ENCODE data around the gene CCRL2. TPM values are rescaled to one million over a fixed set of nuclear protein-coding genes. Genes with fewer than 3 reads are reported as not detected.
"Not testable (repeated sequence)": the region's sequence is repeated elsewhere in the genome, so short reads cannot be mapped to it uniquely, and the experiment has no call there.

Gene CCRL2
- total RNA-seq, 1 experiment from 2014 or later = not detected

DNA sequence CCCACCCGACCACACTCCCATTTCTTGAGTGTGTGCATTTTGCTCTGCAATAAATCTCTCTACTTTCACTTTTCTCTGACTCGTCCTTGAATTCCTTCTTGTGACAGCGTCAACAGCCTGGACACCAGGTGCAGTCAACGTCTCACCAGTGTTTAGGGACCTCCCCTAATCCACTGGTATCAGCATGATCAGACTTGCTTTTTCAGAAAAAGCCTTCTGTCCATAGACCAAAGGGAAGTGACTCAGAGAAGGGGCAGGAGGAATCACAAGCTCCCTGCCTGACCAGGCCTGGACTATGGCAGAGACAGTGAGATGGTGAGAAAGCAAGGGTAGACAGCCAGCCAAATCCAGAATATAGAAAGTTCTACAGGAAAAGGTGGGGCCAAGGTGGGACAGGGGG is 20.9 kb upstream of the CCRL2 start:
- no peak for DNase-seq
- Histone ChIP-seq H4K20me1 (ENCODE audit: insufficient read depth, low read depth, low read length) (no peaks in the 10 kb centered on the region), H3K9ac (ENCODE audit: low read length) (no peak overlapping the region), H3K27ac (ENCODE audit: low read length) (no peak overlapping the region), H3K9me3 (ENCODE audit: low read length) (no peaks in the 10 kb centered on the region), H3K4me2 (ENCODE audit: low read depth, low read length, poor library complexity, severe bottlenecking) (no peak overlapping the region), H3K9me2 (replicated peaks; ENCODE audit: insufficient read depth, low read length) (no peaks in the 10 kb centered on the region), H3K36me3 (ENCODE audit: insufficient read depth, low read length) (no peaks in the 10 kb centered on the region), H2AFZ (ENCODE audit: low read length) (no peak overlapping the region), H3K4me1 (ENCODE audit: low read length) (peaks cover 23% of the 10 kb centered on the region), H3K4me3 (ENCODE audit: low read length) (no peak overlapping the region), H3K79me2 (ENCODE audit: low read length) (no peaks in the 10 kb centered on the region), H3K27me3 (ENCODE audit: low read length) (no peaks in the 10 kb centered on the region)

DNA sequence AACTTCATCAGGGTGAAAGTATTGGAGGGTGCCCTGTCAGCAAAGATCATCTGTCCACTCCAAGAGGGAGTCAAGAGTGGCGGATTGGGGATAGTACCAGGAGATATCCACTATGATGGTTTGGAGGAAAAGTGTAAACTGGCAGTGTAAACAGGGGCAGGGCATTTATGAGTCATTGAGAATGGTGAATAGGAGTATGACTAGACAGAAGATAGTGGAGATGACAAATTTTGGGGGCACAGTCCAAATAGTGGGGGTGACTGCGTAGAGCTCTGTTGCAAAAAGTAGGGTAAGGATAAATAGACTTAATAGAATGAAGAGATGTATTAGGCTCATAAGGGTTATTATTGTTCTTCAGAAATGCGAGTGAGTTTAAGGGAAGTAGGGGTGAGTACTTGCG is 18.2 kb upstream of the CCRL2 start:
- H3K27me3 ChIP-seq (ENCODE audit: low read length); H3K4me2 ChIP-seq (ENCODE audit: low read depth, low read length, poor library complexity, severe bottlenecking); H3K4me3 ChIP-seq (ENCODE audit: low read length); H3K36me3 ChIP-seq (ENCODE audit: insufficient read depth, low read length); H3K9ac ChIP-seq (ENCODE audit: low read length); H3K9me3 ChIP-seq (ENCODE audit: low read length); H2AFZ ChIP-seq (ENCODE audit: low read length); H3K9me2 ChIP-seq (replicated peaks; ENCODE audit: insufficient read depth, low read length); H3K27ac ChIP-seq (ENCODE audit: low read length); H3K79me2 ChIP-seq (ENCODE audit: low read length); DNase-seq; H4K20me1 ChIP-seq (ENCODE audit: insufficient read depth, low read depth, low read length): not testable (repeated sequence)
- H3K4me1 ChIP-seq (ENCODE audit: low read length) = peaks cover 11% of the 10 kb centered on the region

- no peaks in the 10 kb centered on the region for H4K20me1 ChIP-seq (ENCODE audit: insufficient read depth, low read depth, low read length)
- H3K4me3 ChIP-seq (ENCODE audit: low read length) = no peak overlapping the region
- H3K27ac ChIP-seq (ENCODE audit: low read length) = no peak overlapping the region
- H3K9me3 ChIP-seq (ENCODE audit: low read length) = no peaks in the 10 kb centered on the region
- H3K36me3 ChIP-seq (ENCODE audit: insufficient read depth, low read length) = no peaks in the 10 kb centered on the region
- H3K79me2 ChIP-seq (ENCODE audit: low read length) = no peaks in the 10 kb centered on the region
- H2AFZ ChIP-seq (ENCODE audit: low read length) = no peak overlapping the region
- H3K4me2 ChIP-seq (ENCODE audit: low read depth, low read length, poor library complexity, severe bottlenecking) = no peak overlapping the region
- no peak overlapping the region for H3K9ac ChIP-seq (ENCODE audit: low read length)
- DNase-seq = no peak
- peaks cover 7% of the 10 kb centered on the region for H3K4me1 ChIP-seq (ENCODE audit: low read length)
- no peaks in the 10 kb centered on the region for H3K9me2 ChIP-seq (replicated peaks; ENCODE audit: insufficient read depth, low read length)
- no peaks in the 10 kb centered on the region for H3K27me3 ChIP-seq (ENCODE audit: low read length)
These were observed 17.8 kb upstream of the CCRL2 start for GRCh38 chr3:46389306-46389705.

DNA sequence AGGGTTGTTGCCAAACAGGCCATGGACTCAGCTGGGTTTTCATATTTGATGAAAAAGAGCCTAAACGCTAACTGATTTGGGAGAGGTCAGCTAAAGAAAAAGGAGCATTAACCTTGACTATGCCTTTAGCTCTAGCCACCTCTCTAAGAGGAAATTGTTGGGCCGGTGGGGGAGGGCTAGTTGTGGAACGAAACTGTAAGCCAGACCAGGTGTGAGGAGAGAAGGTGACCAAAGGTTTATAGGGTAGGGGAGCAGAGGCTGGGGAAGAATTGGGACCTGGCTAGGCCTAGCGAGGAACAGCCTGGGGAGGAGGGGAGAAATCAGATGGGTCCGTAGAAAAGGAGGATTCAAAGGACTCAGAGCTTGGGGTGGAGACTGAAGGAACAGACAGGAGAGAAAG is 15.5 kb upstream of the CCRL2 start:
- H3K27ac ChIP-seq (ENCODE audit: low read length); H3K4me2 ChIP-seq (ENCODE audit: low read depth, low read length, poor library complexity, severe bottlenecking); H4K20me1 ChIP-seq (ENCODE audit: insufficient read depth, low read depth, low read length); H3K4me1 ChIP-seq (ENCODE audit: low read length); H2AFZ ChIP-seq (ENCODE audit: low read length); H3K9me3 ChIP-seq (ENCODE audit: low read length); DNase-seq; H3K9ac ChIP-seq (ENCODE audit: low read length); H3K9me2 ChIP-seq (replicated peaks; ENCODE audit: insufficient read depth, low read length); H3K27me3 ChIP-seq (ENCODE audit: low read length); H3K4me3 ChIP-seq (ENCODE audit: low read length); H3K79me2 ChIP-seq (ENCODE audit: low read length); H3K36me3 ChIP-seq (ENCODE audit: insufficient read depth, low read length): not testable (repeated sequence)

- no peaks in the 10 kb centered on the region for H3K4me1 ChIP-seq (ENCODE audit: low read length)
- no peaks in the 10 kb centered on the region for H3K9me3 ChIP-seq (ENCODE audit: low read length)
- no peak overlapping the region for H3K27ac ChIP-seq (ENCODE audit: low read length)
- no peaks in the 10 kb centered on the region for H4K20me1 ChIP-seq (ENCODE audit: insufficient read depth, low read depth, low read length)
- no peak for DNase-seq
- H3K79me2 ChIP-seq (ENCODE audit: low read length) = no peaks in the 10 kb centered on the region
- no peak overlapping the region for H3K9ac ChIP-seq (ENCODE audit: low read length)
- H2AFZ ChIP-seq (ENCODE audit: low read length) = no peak overlapping the region
- H3K27me3 ChIP-seq (ENCODE audit: low read length) = no peaks in the 10 kb centered on the region
- H3K36me3 ChIP-seq (ENCODE audit: insufficient read depth, low read length) = no peaks in the 10 kb centered on the region
- H3K4me2 ChIP-seq (ENCODE audit: low read depth, low read length, poor library complexity, severe bottlenecking) = no peak overlapping the region
- no peak overlapping the region for H3K4me3 ChIP-seq (ENCODE audit: low read length)
- no peaks in the 10 kb centered on the region for H3K9me2 ChIP-seq (replicated peaks; ENCODE audit: insufficient read depth, low read length)
These were observed 14.0 kb upstream of the CCRL2 start for GRCh38 chr3:46393011-46393410.

GRCh38 chr3:46393554-46394434 is 13.3 kb upstream of the CCRL2 start:
- H3K4me3 ChIP-seq (ENCODE audit: low read length) = no peak overlapping the region
- H3K27ac ChIP-seq (ENCODE audit: low read length) = no peak overlapping the region
- H3K9me3 ChIP-seq (ENCODE audit: low read length) = no peaks in the 10 kb centered on the region
- no peaks in the 10 kb centered on the region for H3K27me3 ChIP-seq (ENCODE audit: low read length)
- H3K4me2 ChIP-seq (ENCODE audit: low read depth, low read length, poor library complexity, severe bottlenecking) = no peak overlapping the region
- H2AFZ ChIP-seq (ENCODE audit: low read length) = no peak overlapping the region
- no peak for DNase-seq
- no peak overlapping the region for H3K9ac ChIP-seq (ENCODE audit: low read length)
- H4K20me1 ChIP-seq (ENCODE audit: insufficient read depth, low read depth, low read length) = no peaks in the 10 kb centered on the region
- H3K4me1 ChIP-seq (ENCODE audit: low read length) = no peaks in the 10 kb centered on the region
- H3K36me3 ChIP-seq (ENCODE audit: insufficient read depth, low read length) = no peaks in the 10 kb centered on the region
- no peaks in the 10 kb centered on the region for H3K79me2 ChIP-seq (ENCODE audit: low read length)
- H3K9me2 ChIP-seq (replicated peaks; ENCODE audit: insufficient read depth, low read length) = no peaks in the 10 kb centered on the region

- Histone ChIP-seq H3K79me2 (ENCODE audit: low read length) (no peaks in the 10 kb centered on the region), H3K36me3 (ENCODE audit: insufficient read depth, low read length) (no peaks in the 10 kb centered on the region), H3K9ac (ENCODE audit: low read length) (no peak overlapping the region), H3K9me3 (ENCODE audit: low read length) (no peaks in the 10 kb centered on the region), H4K20me1 (ENCODE audit: insufficient read depth, low read depth, low read length) (no peaks in the 10 kb centered on the region), H2AFZ (ENCODE audit: low read length) (no peak overlapping the region), H3K4me2 (ENCODE audit: low read depth, low read length, poor library complexity, severe bottlenecking) (no peak overlapping the region), H3K27me3 (ENCODE audit: low read length) (no peaks in the 10 kb centered on the region), H3K27ac (ENCODE audit: low read length) (no peak overlapping the region), H3K4me1 (ENCODE audit: low read length) (no peaks in the 10 kb centered on the region), H3K9me2 (replicated peaks; ENCODE audit: insufficient read depth, low read length) (no peaks in the 10 kb centered on the region), H3K4me3 (ENCODE audit: low read length) (no peak overlapping the region)
- no peak for DNase-seq
These were observed 11.8 kb upstream of the CCRL2 start for GRCh38 chr3:46395210-46395661.

- Histone ChIP-seq H2AFZ (ENCODE audit: low read length) (no peak overlapping the region), H3K79me2 (ENCODE audit: low read length) (no peaks in the 10 kb centered on the region), H4K20me1 (ENCODE audit: insufficient read depth, low read depth, low read length) (no peaks in the 10 kb centered on the region), H3K4me3 (ENCODE audit: low read length) (no peak overlapping the region), H3K27me3 (ENCODE audit: low read length) (no peaks in the 10 kb centered on the region), H3K27ac (ENCODE audit: low read length) (no peak overlapping the region), H3K9me3 (ENCODE audit: low read length) (no peaks in the 10 kb centered on the region), H3K4me2 (ENCODE audit: low read depth, low read length, poor library complexity, severe bottlenecking) (no peak overlapping the region), H3K9me2 (replicated peaks; ENCODE audit: insufficient read depth, low read length) (no peaks in the 10 kb centered on the region), H3K36me3 (ENCODE audit: insufficient read depth, low read length) (no peaks in the 10 kb centered on the region), H3K9ac (ENCODE audit: low read length) (no peak overlapping the region), H3K4me1 (ENCODE audit: low read length) (no peaks in the 10 kb centered on the region)
- no peak for DNase-seq
These were observed 11.1 kb upstream of the CCRL2 start for GRCh38 chr3:46395766-46396530.
